HCT116 (cell line): ENCODE measurements around the gene RPL10. TPM values are rescaled to one million over a fixed set of nuclear protein-coding genes. Genes with fewer than 3 reads are reported as not detected.

Experiments
- ATAC-seq: fragments of 200-7000 bp; cut with Tn5 transposase; 2 replicates; pipeline ENCODE4 v1.9.1; 2020; ENCODE audit warnings: mild to moderate bottlenecking, moderate library complexity
- BruUV-seq: library from RNA; stranded (reverse); fragments of 400-500 nt; replicated peaks from 2 replicates; lab custom pipeline; 2021; lab: Mats Ljungman, UMichigan
- CTCF ChIA-PET: fragments of 300-600 bp; sonication (Branson Sonifier 250); formaldehyde crosslinking; loops from one replicate; lab custom pipeline; 2021; ENCODE audit warnings: antibody characterized with exemption; lab: Charles Lee
- POLR2A ChIA-PET: fragments of 300-600, 350-600 bp; sonication (Branson Sonifier 250); formaldehyde crosslinking; loops from one replicate; lab custom pipeline; 2021; ENCODE audit warnings: antibody characterized with exemption; lab: Charles Lee
- RAD21 ChIA-PET, 2 experiments: fragments of 300-600 bp; sonication (Branson Sonifier 250); formaldehyde crosslinking; loops; one replicate each; lab custom pipeline; 2023; ENCODE audit warnings: low total read pairs in 2 of 2; ENCODE audit not compliant: uncharacterized antibody in 2 of 2, unreplicated experiment in 2 of 2, low non-redundant PET in 1 of 2; lab: Charles Lee
- DNase-seq: peaks from one replicate; pipeline ENCODE4 v3.0.0-alpha.2; 2010; ENCODE audit warnings: low read depth, low spot score
- H2AFZ ChIP-seq: fragments of 200-600 bp; shearing (Covaris generic), sonication (generic); 2 replicates; pipeline ENCODE4 v1.6.1; 2017; ENCODE audit warnings: low read depth, mixed run types, mixed read lengths, antibody characterized with exemption, low read length; ENCODE audit not compliant: poor library complexity, severe bottlenecking
- H3K27ac ChIP-seq: 2 replicates; pipeline ENCODE4 v1.5.1; 2012; ENCODE audit warnings: low read depth, low read length
- H3K27me3 ChIP-seq: fragments of 200-600 bp; sonication (generic); 2 replicates; pipeline ENCODE4 v1.6.1; 2016; ENCODE audit warnings: mixed run types, low read length, mixed read lengths; ENCODE audit not compliant: insufficient read depth
- H3K36me3 ChIP-seq, 2 experiments: fragments of 200-500 bp in 1 of 2; fragments of 200-600 bp in 1 of 2; sonication (Bioruptor generic) in 1 of 2; sonication (generic) in 1 of 2; 2 replicates each; pipeline versions ENCODE4 v1.5.1 to v1.6.1; 2014 to 2016; ENCODE audit warnings: low read length in 2 of 2, inconsistent platforms in 1 of 2, mixed read lengths in 1 of 2, mixed run types in 1 of 2; ENCODE audit not compliant: insufficient read depth in 2 of 2, control insufficient read depth in 1 of 2
- H3K4me1 ChIP-seq, 2 experiments: fragments of 200-600 bp in 1 of 2; sonication (generic) in 1 of 2; 2 replicates each; pipeline versions ENCODE4 v1.5.1 to v1.6.1; 2012 to 2017; ENCODE audit warnings: low read length in 2 of 2, inconsistent platforms in 1 of 2, mild to moderate bottlenecking in 1 of 2, mixed read lengths in 1 of 2, mixed run types in 1 of 2, moderate library complexity in 1 of 2; ENCODE audit not compliant: insufficient read depth in 2 of 2, control insufficient read depth in 1 of 2
- H3K4me2 ChIP-seq: fragments of 200-600 bp; sonication (generic); 2 replicates; pipeline ENCODE4 v1.6.1; 2017; ENCODE audit warnings: mixed run types, low read length, mixed read lengths
- H3K4me3 ChIP-seq, 2 experiments: fragments of 200-600 bp in 1 of 2; sonication (generic) in 1 of 2; replicated peaks in 1 of 2; 2 replicates each; pipeline ENCODE4 v1.5.1; 2011 to 2016; ENCODE audit warnings: low read length in 2 of 2, control low read depth in 1 of 2, low read depth in 1 of 2, mild to moderate bottlenecking in 1 of 2, mixed read lengths in 1 of 2, mixed run types in 1 of 2
- H3K79me2 ChIP-seq: fragments of 200-600 bp; sonication (generic); 2 replicates; pipeline ENCODE4 v1.6.1; 2017; ENCODE audit warnings: mild to moderate bottlenecking, mixed run types, low read length, moderate library complexity, mixed read lengths; ENCODE audit not compliant: insufficient read depth
- H3K9ac ChIP-seq: fragments of 200-600 bp; sonication (generic); 2 replicates; pipeline ENCODE4 v1.6.1; 2016; ENCODE audit warnings: low read length, mixed read lengths
- H3K9me2 ChIP-seq: fragments of 200-600 bp; sonication (generic), shearing (Covaris generic); 2 replicates; pipeline ENCODE4 v1.6.1; 2017; ENCODE audit warnings: mixed run types, mild to moderate bottlenecking, moderate library complexity; ENCODE audit not compliant: insufficient read depth
- H3K9me3 ChIP-seq, 2 experiments: fragments of 200-500 bp in 1 of 2; fragments of 200-600 bp in 1 of 2; sonication (Bioruptor generic) in 1 of 2; sonication (generic) in 1 of 2; 2 replicates each; pipeline ENCODE4 v1.6.1; 2014 to 2017; ENCODE audit warnings: low read length in 2 of 2, mixed read lengths in 2 of 2, inconsistent platforms in 1 of 2, low read depth in 1 of 2, mild to moderate bottlenecking in 1 of 2, mixed run types in 1 of 2, moderate library complexity in 1 of 2; ENCODE audit not compliant: control insufficient read depth in 1 of 2, insufficient read depth in 1 of 2
- H4K20me1 ChIP-seq: fragments of 200-600 bp; sonication (generic), shearing (Covaris generic); 2 replicates; pipeline ENCODE4 v1.6.1; 2017; ENCODE audit warnings: mixed run types, mild to moderate bottlenecking, moderate library complexity; ENCODE audit not compliant: insufficient read depth
- CBX3 ChIP-seq: IDR thresholded peaks from 2 replicates; pipeline ENCODE4 v1.6.1; 2012; ENCODE audit warnings: low read depth
- CEBPB ChIP-seq: IDR thresholded peaks from 2 replicates; pipeline ENCODE4 v1.6.1; 2012; ENCODE audit warnings: low read depth
- ELF1 ChIP-seq: IDR thresholded peaks from 2 replicates; pipeline ENCODE4 v1.6.1; 2012; ENCODE audit warnings: low read depth, borderline replicate concordance
- EZH2 ChIP-seq: fragments of 200-600 bp; sonication (generic); IDR thresholded peaks from 2 replicates; pipeline ENCODE4 v1.6.1; 2017; ENCODE audit warnings: antibody characterized with exemption, mixed run types
- EZH2phosphoT487 ChIP-seq: fragments of 200-600 bp; IDR thresholded peaks from 2 replicates; pipeline ENCODE4 v1.6.1; 2018; ENCODE audit warnings: antibody characterized with exemption, borderline replicate concordance
- FOSL1 ChIP-seq: IDR thresholded peaks from 2 replicates; pipeline ENCODE4 v1.6.1; 2012; ENCODE audit warnings: low read depth
- POLR2A ChIP-seq: IDR thresholded peaks from 2 replicates; pipeline ENCODE4 v1.7.0; 2011; ENCODE audit warnings: borderline replicate concordance; ENCODE audit not compliant: insufficient read depth, insufficient read length; ENCODE audit errors: extremely low read depth
- POLR2AphosphoS5 ChIP-seq: IDR thresholded peaks from 2 replicates; pipeline ENCODE4 v1.6.1; 2011; ENCODE audit warnings: mild to moderate bottlenecking, low read depth, low read length, moderate library complexity
- SP1 ChIP-seq: IDR thresholded peaks from 2 replicates; pipeline ENCODE4 v1.6.1; 2012; ENCODE audit warnings: low read depth
- SRF ChIP-seq: IDR thresholded peaks from 2 replicates; pipeline ENCODE4 v1.6.1; 2012; ENCODE audit warnings: low read depth
- YY1 ChIP-seq: IDR thresholded peaks from 2 replicates; pipeline ENCODE4 v1.6.1; 2011; ENCODE audit warnings: low read length, low read depth, moderate library complexity, mild to moderate bottlenecking; ENCODE audit not compliant: insufficient replicate concordance; ENCODE audit errors: extremely low read depth
- ZFX ChIP-seq: fragments of 450-650 bp; IDR thresholded peaks from 2 replicates; pipeline ENCODE4 v1.6.1; 2017
- intact Hi-C: fragments of 100-400 bp; cut with micrococcal nuclease; formaldehyde crosslinking; loops from 2 replicates; pipeline ENCODE4 v1.10.0; 2022
- total RNA-seq: library from RNA; stranded (reverse); gene quantifications from one replicate; pipeline ENCODE4 v1.2.1, GENCODE V29; 2021; ENCODE audit not compliant: unreplicated experiment
- TF ChIP-seq, protein P1 (sequence below), 3 experiments: fragments of 200-600 bp in 1 of 3; sonication (generic) in 1 of 3; IDR thresholded peaks in 2 of 3; conservative IDR thresholded peaks in 1 of 3; 2 replicates each; pipeline ENCODE4 v1.5.1; 2012 to 2017; ENCODE audit warnings: low read depth in 2 of 3, low read length in 2 of 3, antibody characterized with exemption in 1 of 3, borderline replicate concordance in 1 of 3, control low read depth in 1 of 3, mild to moderate bottlenecking in 1 of 3, mixed read lengths in 1 of 3, mixed run types in 1 of 3, moderate library complexity in 1 of 3; ENCODE audit not compliant: insufficient read depth in 1 of 3
- TF ChIP-seq, protein P2 (sequence below): IDR thresholded peaks from 2 replicates; pipeline ENCODE4 v1.6.1; 2012
- TF ChIP-seq, protein P3 (sequence below): IDR thresholded peaks from 2 replicates; pipeline ENCODE4 v1.6.1; 2012

Gene RPL10
- total RNA-seq, 1 experiment from 2014 or later, result 3,069 TPM

DNA sequence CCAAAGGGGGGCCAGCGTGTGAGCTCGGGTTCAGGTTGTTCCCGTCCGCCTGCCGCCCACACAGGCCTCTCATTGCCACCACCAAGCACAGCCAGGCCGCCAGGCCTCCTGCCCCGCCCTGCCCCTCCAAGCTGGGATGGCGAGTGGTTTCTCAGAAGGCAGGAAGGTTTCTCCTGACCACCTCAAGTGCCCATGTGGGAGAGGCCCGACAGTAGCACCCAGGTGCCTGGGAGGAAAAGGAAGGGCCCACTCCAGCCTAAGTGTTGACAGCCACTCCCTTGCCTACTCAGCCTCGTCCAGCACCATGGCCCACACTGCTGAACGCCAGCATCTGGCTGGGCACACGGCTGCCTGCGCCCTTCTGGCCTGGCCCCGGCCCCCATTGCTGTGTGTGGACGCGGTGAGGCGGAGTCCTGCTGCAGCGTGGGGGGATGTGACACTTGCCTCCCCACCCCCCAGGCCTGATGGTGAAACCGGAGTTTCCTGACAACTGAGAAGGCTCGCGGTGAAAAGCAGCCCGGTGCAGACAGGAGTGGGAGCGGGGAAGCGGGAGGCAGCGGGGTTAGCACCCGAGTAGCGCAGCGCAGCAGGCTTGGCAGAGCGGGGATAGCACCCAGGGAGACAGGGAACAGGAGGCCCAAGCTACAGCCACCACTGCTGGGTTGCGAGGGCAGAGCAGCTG lies 42.9 kb upstream of the RPL10 start:
- Histone ChIP-seq H3K4me3 (no peak overlapping the region), H3K27ac (no peak overlapping the region), H3K9me2 (no peaks in the 10 kb centered on the region), H3K4me1 (no peaks in the 10 kb centered on the region), H2AFZ (no peak overlapping the region), H3K36me3 (peaks cover 8 to 13% of the 10 kb centered on the region in 2 experiments; a peak in 2 of 4 replicates), H3K9me3 (no peaks in the 10 kb centered on the region), H4K20me1 (no peaks in the 10 kb centered on the region), H3K27me3 (no peaks in the 10 kb centered on the region), H3K4me2 (no peak overlapping the region), H3K9ac (no peak overlapping the region), H3K79me2 (no peaks in the 10 kb centered on the region; the same call in 1 of the 2 replicates)
- intact Hi-C loops, result no loop called here
- CTCF ChIA-PET, result no interaction called here
- RAD21 ChIA-PET, result no interaction called here
- BruUV-seq, result no TSS peak
- TF ChIP-seq CBX3, result no peak
- TF ChIP-seq, protein P1, sequence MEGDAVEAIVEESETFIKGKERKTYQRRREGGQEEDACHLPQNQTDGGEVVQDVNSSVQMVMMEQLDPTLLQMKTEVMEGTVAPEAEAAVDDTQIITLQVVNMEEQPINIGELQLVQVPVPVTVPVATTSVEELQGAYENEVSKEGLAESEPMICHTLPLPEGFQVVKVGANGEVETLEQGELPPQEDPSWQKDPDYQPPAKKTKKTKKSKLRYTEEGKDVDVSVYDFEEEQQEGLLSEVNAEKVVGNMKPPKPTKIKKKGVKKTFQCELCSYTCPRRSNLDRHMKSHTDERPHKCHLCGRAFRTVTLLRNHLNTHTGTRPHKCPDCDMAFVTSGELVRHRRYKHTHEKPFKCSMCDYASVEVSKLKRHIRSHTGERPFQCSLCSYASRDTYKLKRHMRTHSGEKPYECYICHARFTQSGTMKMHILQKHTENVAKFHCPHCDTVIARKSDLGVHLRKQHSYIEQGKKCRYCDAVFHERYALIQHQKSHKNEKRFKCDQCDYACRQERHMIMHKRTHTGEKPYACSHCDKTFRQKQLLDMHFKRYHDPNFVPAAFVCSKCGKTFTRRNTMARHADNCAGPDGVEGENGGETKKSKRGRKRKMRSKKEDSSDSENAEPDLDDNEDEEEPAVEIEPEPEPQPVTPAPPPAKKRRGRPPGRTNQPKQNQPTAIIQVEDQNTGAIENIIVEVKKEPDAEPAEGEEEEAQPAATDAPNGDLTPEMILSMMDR (IDR thresholded peaks at IDR 0.05 in 2 of 3, conservative IDR thresholded peaks at IDR 0.05 in 1 of 3; ENCODE audit: borderline replicate concordance in 1 of 3, insufficient read depth in 1 of 3, low read depth in 2 of 3, low read length in 2 of 3), result no peak
- no peak for TF ChIP-seq ELF1
- TF ChIP-seq FOSL1, result no peak
- POLR2A ChIA-PET, result no interaction called here
- ATAC-seq, result no peak
- DNase-seq, result no peak

DNA sequence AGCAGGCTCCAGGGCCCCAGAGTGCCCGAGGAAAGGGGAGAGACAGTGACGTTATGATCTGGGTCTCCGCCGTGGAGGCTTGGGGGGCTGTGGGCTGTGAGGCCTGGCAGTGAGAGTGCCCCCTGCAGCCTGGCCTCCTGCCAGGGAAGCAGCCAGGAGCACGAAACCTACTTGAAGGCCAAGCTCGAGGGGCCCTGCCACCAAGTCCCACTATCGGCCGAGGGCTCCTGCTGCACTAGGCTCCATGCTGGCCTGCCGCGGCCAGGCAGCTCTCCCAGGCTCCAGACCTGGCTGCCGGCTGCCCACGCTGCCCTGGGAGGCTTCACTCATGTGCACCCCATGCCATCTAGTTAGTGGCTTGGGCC lies 42.4 kb upstream of the RPL10 start:
- Histone ChIP-seq H3K79me2 (no peaks in the 10 kb centered on the region; the same call in 1 of the 2 replicates), H3K9me3 (no peaks in the 10 kb centered on the region), H3K9ac (no peak overlapping the region), H2AFZ (no peak overlapping the region), H3K27me3 (no peaks in the 10 kb centered on the region), H3K4me2 (no peak overlapping the region), H3K9me2 (no peaks in the 10 kb centered on the region), H3K4me1 (no peaks in the 10 kb centered on the region), H3K27ac (no peak overlapping the region), H4K20me1 (no peaks in the 10 kb centered on the region), H3K36me3 (peaks cover 8 to 9% of the 10 kb centered on the region in 2 experiments; a peak in 2 of 4 replicates), H3K4me3 (no peak overlapping the region)
- DNase-seq, result no peak
- RAD21 ChIA-PET, result no interaction called here
- BruUV-seq, result no TSS peak
- intact Hi-C loops, result no loop called here
- POLR2A ChIA-PET, result no interaction called here
- ATAC-seq, result no peak
- CTCF ChIA-PET, result no interaction called here
- no peak for TF ChIP-seq YY1
- TF ChIP-seq FOSL1, result no peak
- TF ChIP-seq CEBPB, result no peak
- no peak for TF ChIP-seq POLR2A
- no peak for TF ChIP-seq ZFX
- no peak for TF ChIP-seq POLR2AphosphoS5
- TF ChIP-seq, protein P2, sequence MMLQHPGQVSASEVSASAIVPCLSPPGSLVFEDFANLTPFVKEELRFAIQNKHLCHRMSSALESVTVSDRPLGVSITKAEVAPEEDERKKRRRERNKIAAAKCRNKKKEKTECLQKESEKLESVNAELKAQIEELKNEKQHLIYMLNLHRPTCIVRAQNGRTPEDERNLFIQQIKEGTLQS, result no peak
- TF ChIP-seq SRF, result no peak
- TF ChIP-seq, protein P3, sequence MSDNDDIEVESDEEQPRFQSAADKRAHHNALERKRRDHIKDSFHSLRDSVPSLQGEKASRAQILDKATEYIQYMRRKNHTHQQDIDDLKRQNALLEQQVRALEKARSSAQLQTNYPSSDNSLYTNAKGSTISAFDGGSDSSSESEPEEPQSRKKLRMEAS, result no peak
- no peak for TF ChIP-seq EZH2
- TF ChIP-seq CBX3, result no peak
- TF ChIP-seq SP1, result no peak
- TF ChIP-seq, protein P1 (IDR thresholded peaks at IDR 0.05 in 2 of 3, conservative IDR thresholded peaks at IDR 0.05 in 1 of 3; ENCODE audit: borderline replicate concordance in 1 of 3, insufficient read depth in 1 of 3, low read depth in 2 of 3, low read length in 2 of 3), result no peak
- TF ChIP-seq EZH2phosphoT487, result no peak
- TF ChIP-seq ELF1, result no peak
